ENCODE measurements around the gene MRPS12. TPM values are rescaled to one million over a fixed set of nuclear protein-coding genes. Genes with fewer than 3 reads are reported as not detected.
"Not testable (repeated sequence)": the region's sequence is repeated elsewhere in the genome, so short reads cannot be mapped to it uniquely, and the experiment has no call there.

MRPS12 gene
- 10 to 100 TPM; 15.0 to 54.4 TPM for polyA plus RNA-seq

DNA sequence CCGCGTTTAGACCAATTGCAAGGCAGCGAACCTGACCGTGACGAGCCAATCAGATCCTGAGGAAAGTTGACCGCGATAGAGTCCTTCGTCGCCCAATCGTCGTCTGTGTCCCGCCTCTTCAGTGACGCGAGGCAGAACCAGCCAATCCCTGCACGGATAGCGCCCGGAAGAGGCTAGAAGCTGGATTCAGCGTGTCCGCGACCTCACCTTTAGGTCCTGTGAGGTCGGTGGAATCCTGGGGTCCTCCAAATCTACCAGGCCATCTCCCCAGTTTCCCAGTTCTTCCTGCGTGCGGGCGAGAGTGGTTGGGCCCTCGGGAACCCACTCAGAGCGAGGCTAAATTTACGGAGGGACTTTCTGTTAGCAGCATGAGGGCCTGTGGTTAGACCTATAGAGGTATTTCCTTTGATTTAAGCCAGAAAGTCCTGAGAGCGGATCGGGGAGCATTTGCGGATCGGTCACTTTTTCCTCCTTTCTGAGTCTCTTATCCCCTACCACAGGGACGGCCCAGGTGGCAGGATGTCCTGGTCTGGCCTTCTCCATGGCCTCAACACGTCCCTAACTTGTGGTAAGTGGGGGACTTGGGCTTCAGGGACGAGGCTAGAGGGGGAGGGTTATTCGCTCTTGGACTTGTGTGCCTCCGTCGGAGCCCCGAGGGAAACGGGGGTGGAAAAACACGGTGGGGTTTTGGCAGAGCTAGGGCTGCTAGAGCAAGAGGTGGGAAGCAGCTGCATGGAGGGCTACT is at the start of gene MRPS12:
Gene MRPS12 (plus strand): TSS at position 169 of the 745 bp plus-strand sequence. CDS start 351 bp downstream, at position 520.
- 0 to 1% methylated on average over 40 of the region's 40 CpGs for WGBS, 2 donors
- H3K27me3 ChIP-seq (ENCODE audit: control insufficient read depth in 1 of 2, insufficient read depth in 2 of 2, low read length in 2 of 2): no peaks in the 10 kb centered on the region

DNA sequence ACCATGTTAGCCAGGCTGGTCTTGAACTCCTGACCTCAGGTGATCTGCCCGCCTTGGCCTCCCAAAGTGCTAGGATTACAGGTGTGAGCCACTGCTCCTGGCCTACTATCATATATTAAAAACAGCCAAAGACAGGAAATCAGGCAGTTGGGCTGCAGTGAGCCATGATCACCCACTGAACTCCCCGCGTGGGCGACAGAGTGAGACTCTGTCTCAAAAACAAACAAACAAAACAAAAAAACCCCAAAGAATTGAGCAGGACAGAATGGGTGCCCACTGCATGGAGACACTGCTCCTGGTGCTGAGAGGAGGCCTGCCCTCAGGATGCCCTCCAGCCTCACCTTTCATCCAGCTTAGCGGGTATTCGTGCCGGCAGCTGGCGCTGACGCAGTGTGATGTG is 47.5 kb upstream of the MRPS12 start:
- Histone ChIP-seq H3K27ac (ENCODE audit: low read depth in 2 of 2, low read length in 1 of 2) (no peak overlapping the region), H3K36me3 (ENCODE audit: control insufficient read depth in 2 of 2, insufficient read depth in 2 of 2, low read length in 1 of 2) (peaks cover 0 to 9% of the 10 kb centered on the region in 2 donors), H3K4me1 (ENCODE audit: control insufficient read depth in 2 of 2, insufficient read depth in 2 of 2, low read length in 1 of 2) (no peaks in the 10 kb centered on the region), H3K9me3 (ENCODE audit: control insufficient read depth in 2 of 2, insufficient read depth in 1 of 2, low read depth in 1 of 2, low read length in 1 of 2) (no peaks in the 10 kb centered on the region), H3K27me3 (ENCODE audit: control insufficient read depth in 1 of 2, insufficient read depth in 2 of 2, low read length in 2 of 2) (no peaks in the 10 kb centered on the region), H3K4me3 (ENCODE audit: low read depth in 1 of 2, low read length in 2 of 2) (no peak overlapping the region)
- WGBS, 2 donors: 90 to 96% methylated on average over 9 of the region's 9 CpGs

More for the DNA sequence above, at the start of gene MRPS12:
- Histone ChIP-seq H3K27ac (ENCODE audit: low read depth in 2 of 2, low read length in 1 of 2) (peak within 1 kb of the TSS; percentile 69 to 97), H3K4me3 (ENCODE audit: low read depth in 1 of 2, low read length in 2 of 2) (peak within 1 kb of the TSS; percentile 63 to 88), H3K9me3 (ENCODE audit: control insufficient read depth in 2 of 2, insufficient read depth in 1 of 2, low read depth in 1 of 2, low read length in 1 of 2) (no peaks in the 10 kb centered on the region), H3K4me1 (ENCODE audit: control insufficient read depth in 2 of 2, insufficient read depth in 2 of 2, low read length in 1 of 2) (peaks cover 3 to 5% of the 10 kb centered on the region in 2 donors), H3K36me3 (ENCODE audit: control insufficient read depth in 2 of 2, insufficient read depth in 2 of 2, low read length in 1 of 2) (peaks cover 0 to 10% of the 10 kb centered on the region in 2 donors)

DNA sequence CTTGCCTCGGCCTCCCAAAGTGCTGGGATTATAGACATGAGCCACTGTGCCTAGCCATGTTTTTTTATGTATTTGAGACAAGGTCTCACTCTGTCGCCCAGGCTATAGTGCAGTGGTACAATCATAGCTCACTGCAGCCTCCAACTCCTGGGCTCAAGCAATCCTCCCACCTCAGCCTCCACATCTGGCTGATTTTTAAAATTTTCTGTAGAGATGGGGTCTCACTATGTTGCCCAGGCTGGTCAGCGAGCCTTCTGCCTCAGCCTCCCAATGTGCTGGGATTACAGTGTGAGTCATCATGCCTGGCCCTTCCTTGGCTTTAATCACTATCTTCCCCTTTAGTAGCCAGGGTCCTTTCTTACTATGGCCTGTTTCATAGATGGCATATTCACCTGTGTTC is 46.1 kb upstream of the MRPS12 start:
- not testable (repeated sequence) for H3K9me3 ChIP-seq (ENCODE audit: control insufficient read depth in 2 of 2, insufficient read depth in 1 of 2, low read depth in 1 of 2, low read length in 1 of 2); H3K4me3 ChIP-seq (ENCODE audit: low read depth in 1 of 2, low read length in 2 of 2); H3K27ac ChIP-seq (ENCODE audit: low read depth in 2 of 2, low read length in 1 of 2); H3K4me1 ChIP-seq (ENCODE audit: control insufficient read depth in 2 of 2, insufficient read depth in 2 of 2, low read length in 1 of 2); H3K27me3 ChIP-seq (ENCODE audit: control insufficient read depth in 1 of 2, insufficient read depth in 2 of 2, low read length in 2 of 2)
- WGBS, 2 donors: 95 to 96% methylated on average over 3 of the region's 3 CpGs
- H3K36me3 ChIP-seq (ENCODE audit: control insufficient read depth in 2 of 2, insufficient read depth in 2 of 2, low read length in 1 of 2): peaks cover 10 to 16% of the 10 kb centered on the region in 2 donors

- Histone ChIP-seq H3K4me3 (ENCODE audit: low read depth in 1 of 2, low read length in 2 of 2) (no peak overlapping the region), H3K4me1 (ENCODE audit: control insufficient read depth in 2 of 2, insufficient read depth in 2 of 2, low read length in 1 of 2) (no peaks in the 10 kb centered on the region), H3K27me3 (ENCODE audit: control insufficient read depth in 1 of 2, insufficient read depth in 2 of 2, low read length in 2 of 2) (no peaks in the 10 kb centered on the region), H3K27ac (ENCODE audit: low read depth in 2 of 2, low read length in 1 of 2) (no peak overlapping the region), H3K36me3 (ENCODE audit: control insufficient read depth in 2 of 2, insufficient read depth in 2 of 2, low read length in 1 of 2) (peaks cover 11 to 16% of the 10 kb centered on the region in 2 donors), H3K9me3 (ENCODE audit: control insufficient read depth in 2 of 2, insufficient read depth in 1 of 2, low read depth in 1 of 2, low read length in 1 of 2) (no peaks in the 10 kb centered on the region)
- WGBS, 2 donors: 92 to 93% methylated on average over 17 of the region's 17 CpGs
Observed at GRCh38 chr19:38888876-38889275, 41.9 kb upstream of the MRPS12 start.

DNA sequence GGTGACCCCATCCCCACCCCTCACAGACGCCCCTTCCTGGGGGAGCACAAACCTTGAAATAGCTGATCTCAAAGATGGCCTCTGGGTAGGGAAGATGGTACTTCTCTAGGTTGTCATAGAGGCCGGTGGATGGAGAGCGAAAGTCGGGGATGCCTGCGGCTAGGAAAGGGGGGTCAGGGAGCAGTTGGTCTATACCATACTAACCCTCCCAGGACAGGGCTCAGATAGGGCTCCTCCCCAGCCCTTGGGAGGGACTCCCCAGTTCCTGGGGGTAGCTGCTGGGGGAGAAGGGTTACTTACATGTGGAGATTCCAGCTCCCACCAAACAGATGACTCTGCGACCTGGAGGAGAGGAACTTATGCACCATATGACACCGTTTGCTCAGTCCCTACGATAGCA is 40.9 kb upstream of the MRPS12 start:
- no peak overlapping the region for H3K27ac ChIP-seq (ENCODE audit: low read depth in 2 of 2, low read length in 1 of 2)

GRCh38 chr19:38890686-38891085 is 40.1 kb upstream of the MRPS12 start:
- Histone ChIP-seq H3K27me3 (ENCODE audit: control insufficient read depth in 1 of 2, insufficient read depth in 2 of 2, low read length in 2 of 2) (no peaks in the 10 kb centered on the region), H3K4me1 (ENCODE audit: control insufficient read depth in 2 of 2, insufficient read depth in 2 of 2, low read length in 1 of 2) (no peaks in the 10 kb centered on the region), H3K36me3 (ENCODE audit: control insufficient read depth in 2 of 2, insufficient read depth in 2 of 2, low read length in 1 of 2) (peaks cover 11 to 19% of the 10 kb centered on the region in 2 donors), H3K4me3 (ENCODE audit: low read depth in 1 of 2, low read length in 2 of 2) (no peak overlapping the region), H3K9me3 (ENCODE audit: control insufficient read depth in 2 of 2, insufficient read depth in 1 of 2, low read depth in 1 of 2, low read length in 1 of 2) (no peaks in the 10 kb centered on the region), H3K27ac (ENCODE audit: low read depth in 2 of 2, low read length in 1 of 2) (no peak overlapping the region)

More for the DNA sequence above, 40.9 kb upstream of the MRPS12 start:
- H3K4me1 ChIP-seq (ENCODE audit: control insufficient read depth in 2 of 2, insufficient read depth in 2 of 2, low read length in 1 of 2): no peaks in the 10 kb centered on the region
- no peaks in the 10 kb centered on the region for H3K9me3 ChIP-seq (ENCODE audit: control insufficient read depth in 2 of 2, insufficient read depth in 1 of 2, low read depth in 1 of 2, low read length in 1 of 2)
- H3K4me3 ChIP-seq (ENCODE audit: low read depth in 1 of 2, low read length in 2 of 2): no peak overlapping the region
- H3K27me3 ChIP-seq (ENCODE audit: control insufficient read depth in 1 of 2, insufficient read depth in 2 of 2, low read length in 2 of 2): no peaks in the 10 kb centered on the region
- peaks cover 11 to 16% of the 10 kb centered on the region in 2 donors for H3K36me3 ChIP-seq (ENCODE audit: control insufficient read depth in 2 of 2, insufficient read depth in 2 of 2, low read length in 1 of 2)
- WGBS, 2 donors: 84 to 92% methylated on average over 8 of the region's 8 CpGs

DNA sequence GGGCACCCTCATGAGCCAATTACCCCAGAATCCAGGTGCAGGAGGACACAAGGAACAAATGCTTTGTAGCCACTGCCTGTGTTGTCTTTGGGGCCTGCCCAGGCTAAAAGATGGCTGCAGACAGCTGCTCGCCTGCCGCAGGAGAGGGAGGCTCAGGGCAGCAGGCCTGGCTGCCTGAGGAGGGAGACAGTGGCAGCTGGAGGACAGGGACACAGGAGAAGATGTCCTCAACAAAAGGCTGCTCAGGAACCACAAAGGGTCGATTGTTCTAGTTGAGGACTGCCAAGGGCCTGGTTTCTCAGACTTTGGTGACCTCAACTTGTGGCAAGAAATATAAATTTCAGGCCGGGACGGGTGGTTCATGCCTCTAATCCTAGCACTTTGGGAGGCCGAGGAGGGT is 39.0 kb upstream of the MRPS12 start:
- Histone ChIP-seq H3K27ac (ENCODE audit: low read depth in 2 of 2, low read length in 1 of 2) (no peak overlapping the region), H3K36me3 (ENCODE audit: control insufficient read depth in 2 of 2, insufficient read depth in 2 of 2, low read length in 1 of 2) (peaks cover 11 to 21% of the 10 kb centered on the region in 2 donors), H3K9me3 (ENCODE audit: control insufficient read depth in 2 of 2, insufficient read depth in 1 of 2, low read depth in 1 of 2, low read length in 1 of 2) (no peaks in the 10 kb centered on the region), H3K27me3 (ENCODE audit: control insufficient read depth in 1 of 2, insufficient read depth in 2 of 2, low read length in 2 of 2) (no peaks in the 10 kb centered on the region), H3K4me3 (ENCODE audit: low read depth in 1 of 2, low read length in 2 of 2) (no peak overlapping the region), H3K4me1 (ENCODE audit: control insufficient read depth in 2 of 2, insufficient read depth in 2 of 2, low read length in 1 of 2) (no peaks in the 10 kb centered on the region)
- 81 to 87% methylated on average over 6 of the region's 6 CpGs for WGBS, 2 donors

- 87 to 88% methylated on average over 5 of the region's 5 CpGs for WGBS, 2 donors
- Histone ChIP-seq H3K4me3 (ENCODE audit: low read depth in 1 of 2, low read length in 2 of 2) (no peak overlapping the region), H3K9me3 (ENCODE audit: control insufficient read depth in 2 of 2, insufficient read depth in 1 of 2, low read depth in 1 of 2, low read length in 1 of 2) (no peaks in the 10 kb centered on the region), H3K36me3 (ENCODE audit: control insufficient read depth in 2 of 2, insufficient read depth in 2 of 2, low read length in 1 of 2) (peaks cover 11 to 21% of the 10 kb centered on the region in 2 donors), H3K4me1 (ENCODE audit: control insufficient read depth in 2 of 2, insufficient read depth in 2 of 2, low read length in 1 of 2) (peaks cover 0 to under 1% of the 10 kb centered on the region in 2 donors), H3K27me3 (ENCODE audit: control insufficient read depth in 1 of 2, insufficient read depth in 2 of 2, low read length in 2 of 2) (no peaks in the 10 kb centered on the region), H3K27ac (ENCODE audit: low read depth in 2 of 2, low read length in 1 of 2) (no peak overlapping the region)
Observed at GRCh38 chr19:38892841-38893240, 37.9 kb upstream of the MRPS12 start.

DNA sequence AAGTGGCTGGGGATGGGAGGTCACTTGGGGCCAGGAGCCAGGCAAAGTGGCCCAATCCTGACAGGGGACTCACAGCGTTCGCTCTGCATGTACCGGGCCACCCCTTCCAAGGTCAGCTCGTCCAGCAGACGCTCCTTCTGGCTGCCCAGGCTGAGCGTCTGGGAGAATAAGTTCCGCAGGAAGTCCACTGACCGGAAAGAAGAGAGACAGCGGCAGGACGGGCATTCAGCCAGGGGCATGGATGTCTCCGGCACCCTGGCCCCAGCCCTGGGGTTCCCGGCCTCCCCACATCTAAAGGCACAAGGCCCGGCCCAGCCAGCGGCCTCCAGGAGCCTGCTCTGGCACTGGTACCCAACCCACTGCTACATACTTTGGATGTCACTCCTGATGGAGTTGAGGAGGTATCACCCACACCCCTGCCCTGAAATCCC is 37.4 kb upstream of the MRPS12 start:
- peaks cover 11 to 20% of the 10 kb centered on the region in 2 donors for H3K36me3 ChIP-seq (ENCODE audit: control insufficient read depth in 2 of 2, insufficient read depth in 2 of 2, low read length in 1 of 2)
- peaks cover 4 to 5% of the 10 kb centered on the region in 2 donors for H3K4me1 ChIP-seq (ENCODE audit: control insufficient read depth in 2 of 2, insufficient read depth in 2 of 2, low read length in 1 of 2)
- no peak overlapping the region for H3K27ac ChIP-seq (ENCODE audit: low read depth in 2 of 2, low read length in 1 of 2)
- no peaks in the 10 kb centered on the region for H3K27me3 ChIP-seq (ENCODE audit: control insufficient read depth in 1 of 2, insufficient read depth in 2 of 2, low read length in 2 of 2)
- no peak overlapping the region for H3K4me3 ChIP-seq (ENCODE audit: low read depth in 1 of 2, low read length in 2 of 2)
- no peaks in the 10 kb centered on the region for H3K9me3 ChIP-seq (ENCODE audit: control insufficient read depth in 2 of 2, insufficient read depth in 1 of 2, low read depth in 1 of 2, low read length in 1 of 2)
- 85 to 86% methylated on average over 14 of the region's 14 CpGs for WGBS, 2 donors

DNA sequence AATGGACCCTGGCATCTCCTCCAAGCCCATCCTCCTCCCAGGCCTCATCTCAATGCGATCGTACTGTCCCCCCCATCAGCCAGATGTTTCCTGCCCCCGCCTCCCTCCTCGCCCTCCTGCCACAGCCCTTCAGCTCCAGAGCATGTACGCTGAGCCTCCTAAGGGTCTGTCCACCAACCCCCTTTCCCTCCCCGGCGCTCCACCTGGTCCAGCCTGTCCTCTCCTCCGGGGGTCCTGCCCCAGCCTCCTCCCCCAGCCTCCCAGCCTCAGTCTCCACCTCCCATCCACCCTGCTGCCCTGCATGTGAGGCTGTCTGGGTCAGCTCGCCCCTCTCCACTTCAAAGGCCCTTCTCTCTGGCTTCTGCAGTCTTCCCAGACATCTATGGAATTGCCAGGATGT is 35.8 kb upstream of the MRPS12 start:
- 77 to 82% methylated on average over 9 of the region's 9 CpGs for WGBS, 2 donors
- no peak overlapping the region for H3K4me3 ChIP-seq (ENCODE audit: low read depth in 1 of 2, low read length in 2 of 2)
- H3K4me1 ChIP-seq (ENCODE audit: control insufficient read depth in 2 of 2, insufficient read depth in 2 of 2, low read length in 1 of 2): peaks cover 4 to 10% of the 10 kb centered on the region in 2 donors
- no peaks in the 10 kb centered on the region for H3K9me3 ChIP-seq (ENCODE audit: control insufficient read depth in 2 of 2, insufficient read depth in 1 of 2, low read depth in 1 of 2, low read length in 1 of 2)
- H3K27ac ChIP-seq (ENCODE audit: low read depth in 2 of 2, low read length in 1 of 2): no peak overlapping the region
- no peaks in the 10 kb centered on the region for H3K27me3 ChIP-seq (ENCODE audit: control insufficient read depth in 1 of 2, insufficient read depth in 2 of 2, low read length in 2 of 2)
- H3K36me3 ChIP-seq (ENCODE audit: control insufficient read depth in 2 of 2, insufficient read depth in 2 of 2, low read length in 1 of 2): peaks cover 0 to 8% of the 10 kb centered on the region in 2 donors
